ENCODE results near the gene DEDD2.

GRCh38 chr19:42176649-42176989 is 40.9 kb downstream of the DEDD2 start:
- TF ChIP-seq, protein P1, sequence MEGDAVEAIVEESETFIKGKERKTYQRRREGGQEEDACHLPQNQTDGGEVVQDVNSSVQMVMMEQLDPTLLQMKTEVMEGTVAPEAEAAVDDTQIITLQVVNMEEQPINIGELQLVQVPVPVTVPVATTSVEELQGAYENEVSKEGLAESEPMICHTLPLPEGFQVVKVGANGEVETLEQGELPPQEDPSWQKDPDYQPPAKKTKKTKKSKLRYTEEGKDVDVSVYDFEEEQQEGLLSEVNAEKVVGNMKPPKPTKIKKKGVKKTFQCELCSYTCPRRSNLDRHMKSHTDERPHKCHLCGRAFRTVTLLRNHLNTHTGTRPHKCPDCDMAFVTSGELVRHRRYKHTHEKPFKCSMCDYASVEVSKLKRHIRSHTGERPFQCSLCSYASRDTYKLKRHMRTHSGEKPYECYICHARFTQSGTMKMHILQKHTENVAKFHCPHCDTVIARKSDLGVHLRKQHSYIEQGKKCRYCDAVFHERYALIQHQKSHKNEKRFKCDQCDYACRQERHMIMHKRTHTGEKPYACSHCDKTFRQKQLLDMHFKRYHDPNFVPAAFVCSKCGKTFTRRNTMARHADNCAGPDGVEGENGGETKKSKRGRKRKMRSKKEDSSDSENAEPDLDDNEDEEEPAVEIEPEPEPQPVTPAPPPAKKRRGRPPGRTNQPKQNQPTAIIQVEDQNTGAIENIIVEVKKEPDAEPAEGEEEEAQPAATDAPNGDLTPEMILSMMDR (IDR thresholded peaks at IDR 0.05), result no peak
- TF ChIP-seq POLR2A (IDR thresholded peaks at IDR 0.05), result no peak
